ENCODE data around the gene TEX36. TPM values are rescaled to one million over a fixed set of nuclear protein-coding genes. Genes with fewer than 3 reads are reported as not detected.

Gene TEX36
- total RNA-seq, 4 donors from 2014 or later = not detected

- TF ChIP-seq CTCF (IDR thresholded peaks at IDR 0.05; ENCODE audit: low read depth) = no peak
These were observed 43.1 kb downstream of the TEX36 start for GRCh38 chr10:125639846-125640245.

DNA sequence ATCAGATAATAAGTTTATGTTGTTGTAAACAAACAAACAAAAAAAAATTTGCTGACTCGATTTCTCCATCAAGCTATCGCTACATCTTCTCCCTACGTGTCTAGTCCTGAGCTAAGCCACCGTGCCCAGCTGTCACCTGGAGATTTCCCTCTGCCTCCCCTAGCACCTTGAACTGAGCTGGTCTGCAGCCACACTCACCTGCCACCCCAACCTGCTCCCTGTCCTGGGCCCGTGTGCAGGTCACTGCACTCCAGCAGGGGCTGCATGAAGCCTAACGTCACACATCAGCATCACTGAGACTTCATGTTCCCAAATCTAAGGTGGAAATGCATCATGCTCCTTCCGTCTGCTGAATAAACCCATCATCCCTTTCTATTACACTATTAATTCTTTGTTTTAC is 44.4 kb downstream of the TEX36 start:
- no peak for TF ChIP-seq CTCF (IDR thresholded peaks at IDR 0.05; ENCODE audit: low read depth)

DNA sequence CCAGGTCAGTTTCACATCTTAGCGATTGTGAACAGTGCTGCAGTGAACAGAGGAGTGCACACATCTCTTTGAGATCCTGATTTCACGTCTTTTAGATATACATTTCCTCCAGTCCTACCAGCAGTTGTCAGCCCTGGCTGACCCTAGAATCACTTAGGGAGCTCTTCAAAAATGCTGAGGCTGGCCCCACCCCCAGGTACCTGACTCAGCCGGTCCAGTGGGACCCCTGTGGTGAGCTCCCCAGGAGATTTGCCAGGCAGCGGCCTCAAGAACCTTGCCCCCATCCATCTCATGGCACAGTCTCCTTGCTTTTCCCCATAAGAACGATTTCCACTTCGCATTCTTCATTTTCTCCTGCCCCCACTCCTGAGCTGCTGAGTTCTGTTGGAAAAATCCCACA is 45.5 kb downstream of the TEX36 start:
- no peak for TF ChIP-seq CTCF (IDR thresholded peaks at IDR 0.05; ENCODE audit: low read depth)

- no peak for TF ChIP-seq CTCF (IDR thresholded peaks at IDR 0.05; ENCODE audit: low read depth)
These were observed 48.4 kb downstream of the TEX36 start for GRCh38 chr10:125634606-125635005.

DNA sequence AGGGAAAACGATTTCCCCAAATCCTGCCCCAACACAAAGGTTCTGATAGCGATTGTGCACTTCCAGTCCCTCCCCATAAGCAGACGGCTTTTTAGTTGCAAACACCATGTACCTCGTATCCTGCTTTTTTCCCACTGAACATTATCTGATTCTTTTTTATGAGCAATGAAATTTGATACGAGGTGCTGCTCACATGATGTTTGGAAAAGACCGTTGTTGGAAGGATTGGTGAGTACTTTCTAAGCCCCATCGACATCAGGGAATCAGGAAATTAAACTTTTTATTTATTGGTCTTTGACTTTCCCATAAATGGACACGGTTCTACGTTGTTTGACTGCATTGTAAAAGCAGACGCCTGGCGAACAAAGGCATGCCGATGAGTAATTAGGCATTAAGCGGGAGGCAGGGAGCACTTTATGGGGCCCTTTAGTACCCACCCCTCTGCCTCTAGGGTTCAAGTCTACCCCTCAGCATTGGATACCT is 49.4 kb downstream of the TEX36 start:
- no peak for TF ChIP-seq CTCF (IDR thresholded peaks at IDR 0.05; ENCODE audit: low read depth)

DNA sequence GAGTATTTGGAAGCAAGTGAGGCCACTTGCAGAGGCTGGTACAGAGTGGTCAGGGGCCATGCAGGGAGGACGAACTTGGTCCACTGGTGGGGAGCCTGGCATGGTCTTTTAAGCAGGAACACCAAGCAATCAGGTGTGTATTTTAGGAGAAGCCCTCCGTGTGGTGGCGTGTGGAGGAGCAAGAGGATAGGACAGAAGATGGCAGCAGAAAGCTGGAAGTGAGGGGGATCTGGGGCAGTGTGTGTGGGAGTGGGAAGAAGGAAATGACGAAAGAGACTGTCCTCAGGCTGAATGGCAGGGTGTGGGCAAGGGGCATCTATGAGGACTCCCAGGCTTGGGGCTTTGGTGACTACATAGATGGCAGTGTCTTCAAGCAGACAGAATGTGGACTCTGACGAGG is 51.2 kb downstream of the TEX36 start:
- no peak for TF ChIP-seq CTCF (IDR thresholded peaks at IDR 0.05; ENCODE audit: low read depth)

- TF ChIP-seq CTCF (IDR thresholded peaks at IDR 0.05; ENCODE audit: low read depth) = no peak
These were observed 53.1 kb downstream of the TEX36 start for GRCh38 chr10:125629758-125630376.

Data from subcutaneous adipose tissue (tissue), 4 donors.